OCI-LY7 (cell line): Measurements from ENCODE around the gene RBM46.

Experiments used
- CTCF ChIP-seq: fragments of 200-600 bp; sonication (generic); conservative IDR thresholded peaks from 2 replicates; pipeline ENCODE4 v1.5.1; 2014; ENCODE audit warnings: mild to moderate bottlenecking, antibody characterized with exemption, low read length, moderate library complexity, mixed read lengths
- EZH2phosphoT487 ChIP-seq: fragments of 200-600 bp; sonication (generic); IDR thresholded peaks from 2 replicates; pipeline ENCODE4 v1.6.1; 2018; ENCODE audit warnings: low read depth, borderline replicate concordance, mild to moderate bottlenecking, mixed run types, antibody characterized with exemption, low read length, moderate library complexity, mixed read lengths

DNA sequence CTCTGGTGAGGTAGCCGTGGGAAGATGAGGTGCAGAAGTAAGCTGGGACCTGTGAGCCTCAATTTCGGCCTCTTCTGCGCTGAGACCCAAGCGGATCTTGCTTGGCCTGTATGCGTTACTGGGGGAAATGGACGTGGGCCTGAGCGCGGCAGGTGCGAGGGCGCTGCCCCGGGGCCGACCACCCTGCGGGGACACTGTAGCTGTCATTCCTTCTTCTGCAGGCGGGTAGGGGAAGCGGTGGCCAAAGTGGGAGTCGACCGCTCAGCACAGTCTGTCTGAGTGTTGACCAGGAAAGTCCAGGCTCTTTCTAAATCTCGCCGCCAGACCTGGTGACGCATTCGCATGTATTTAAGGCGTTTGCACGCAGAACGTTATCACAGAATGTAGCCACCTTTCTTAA lies 40.6 kb upstream of the RBM46 start:
- no peak for TF ChIP-seq CTCF
- no peak for TF ChIP-seq EZH2phosphoT487
